Activated CD4-positive, alpha-beta T cell treated with anti-CD3 and anti-CD28 coated beads, Interleukin-2, amount 10 ng/mL, durations not matched to agents 7 days and 5 days (primary cell): ENCODE data around the gene ATXN2L. TPM values are rescaled to one million over a fixed set of nuclear protein-coding genes. Genes with fewer than 3 reads are reported as not detected.
"Not testable (repeated sequence)": the region's sequence is repeated elsewhere in the genome, so short reads cannot be mapped to it uniquely, and the experiment has no call there.

Experiments used
- CTCF ChIA-PET: fragments of 350-600 bp; sonication (Branson Sonifier 250); formaldehyde crosslinking; loops from one replicate; lab custom pipeline; 2021; ENCODE audit warnings: antibody characterized with exemption; lab: Charles Lee
- POLR2A ChIA-PET: fragments of 350-600 bp; sonication (Branson Sonifier 250); formaldehyde crosslinking; loops from one replicate; lab custom pipeline; 2021; ENCODE audit warnings: antibody characterized with exemption; lab: Charles Lee
- DNase-seq: peaks from one replicate; pipeline ENCODE4 v3.0.0-alpha.2; 2020
- H3K27ac Mint-ChIP-seq: one replicate; pipeline ENCODE4 v1.8.0; 2021; ENCODE audit warnings: mild to moderate bottlenecking, moderate library complexity, mixed read lengths
- H3K27me3 Mint-ChIP-seq: one replicate; pipeline ENCODE4 v1.8.0; 2021; ENCODE audit warnings: mixed read lengths
- H3K36me3 Mint-ChIP-seq: one replicate; pipeline ENCODE4 v1.8.0; 2021; ENCODE audit warnings: low read depth, mixed read lengths
- H3K4me1 Mint-ChIP-seq: one replicate; pipeline ENCODE4 v1.8.0; 2021; ENCODE audit warnings: mixed read lengths
- H3K4me3 Mint-ChIP-seq: one replicate; pipeline ENCODE4 v1.8.0; 2021; ENCODE audit warnings: mild to moderate bottlenecking, moderate library complexity, mixed read lengths
- H3K9me3 Mint-ChIP-seq: one replicate; pipeline ENCODE4 v1.8.0; 2021; ENCODE audit warnings: mixed read lengths
- total RNA-seq, 2 experiments: library from RNA; stranded (reverse); gene quantifications; one replicate each; pipeline ENCODE4 v1.2.3, GENCODE V29; 2021

ATXN2L gene
- 100 to 1,000 TPM; 257 to 265 TPM for total RNA-seq

- peak within 1 kb of the TSS; percentile 98 for H3K27ac Mint-ChIP-seq
- POLR2A ChIA-PET: interaction anchor here (0.6 to 1.0 kb wide), 5 partner anchors 24 to 236 kb away, joined by 3 to 4 read pairs (median 4); partner anchors contain the start of gene TUFM
- H3K27me3 Mint-ChIP-seq: no peaks in the 10 kb centered on the region
- H3K4me3 Mint-ChIP-seq: peak within 1 kb of the TSS; percentile 94
- DNase-seq: peak; percentile 92
- H3K36me3 Mint-ChIP-seq: peaks cover 42% of the 10 kb centered on the region
- H3K9me3 Mint-ChIP-seq: no peaks in the 10 kb centered on the region
- H3K4me1 Mint-ChIP-seq: peaks cover 43% of the 10 kb centered on the region
- CTCF ChIA-PET: interaction anchor here (0.6 to 3.3 kb wide), 4 partner anchors 16 to 35 kb away, joined by 3 to 9 read pairs (median 3); partner anchors contain the start of gene TUFM
Measured at GRCh38 chr16:28822520-28823290, at the start of gene ATXN2L. Gene ATXN2L (plus strand): TSS chr16:28822999. CDS start chr16:28823260, 261 bp downstream.

- H3K36me3 Mint-ChIP-seq, H3K27me3 Mint-ChIP-seq, POLR2A ChIA-PET, H3K9me3 Mint-ChIP-seq, H3K4me1 Mint-ChIP-seq, H3K27ac Mint-ChIP-seq, H3K4me3 Mint-ChIP-seq, CTCF ChIA-PET, DNase-seq: not testable (repeated sequence)
Measured at GRCh38 chr16:28781697-28782096, 41.1 kb upstream of the ATXN2L start.

GRCh38 chr16:28782357-28782756 lies 40.4 kb upstream of the ATXN2L start:
- POLR2A ChIA-PET, DNase-seq, H3K27ac Mint-ChIP-seq, H3K27me3 Mint-ChIP-seq, H3K4me1 Mint-ChIP-seq, H3K4me3 Mint-ChIP-seq, H3K36me3 Mint-ChIP-seq, CTCF ChIA-PET, H3K9me3 Mint-ChIP-seq: not testable (repeated sequence)

- DNase-seq: peak; percentile 87
- peak overlapping the region; percentile 61 for H3K4me3 Mint-ChIP-seq
- H3K9me3 Mint-ChIP-seq, H3K27me3 Mint-ChIP-seq, CTCF ChIA-PET, H3K27ac Mint-ChIP-seq, H3K4me1 Mint-ChIP-seq, H3K36me3 Mint-ChIP-seq, POLR2A ChIA-PET: not testable (repeated sequence)
Measured at GRCh38 chr16:28802235-28803019, 20.4 kb upstream of the ATXN2L start.

GRCh38 chr16:28807445-28808120 lies 15.2 kb upstream of the ATXN2L start:
- H3K9me3 Mint-ChIP-seq, DNase-seq, H3K4me3 Mint-ChIP-seq, H3K36me3 Mint-ChIP-seq, POLR2A ChIA-PET, CTCF ChIA-PET, H3K27ac Mint-ChIP-seq, H3K4me1 Mint-ChIP-seq, H3K27me3 Mint-ChIP-seq: not testable (repeated sequence)

- H3K4me3 Mint-ChIP-seq: no peak overlapping the region
- H3K9me3 Mint-ChIP-seq: no peaks in the 10 kb centered on the region
- POLR2A ChIA-PET: no interaction called here
Measured at GRCh38 chr16:28820016-28820415, 2.8 kb upstream of the ATXN2L start.

GRCh38 chr16:28820546-28820945 lies 2.3 kb upstream of the ATXN2L start:
- H3K9me3 Mint-ChIP-seq, H3K27ac Mint-ChIP-seq, H3K27me3 Mint-ChIP-seq, DNase-seq: not testable (repeated sequence)
- ChIA-PET CTCF (interaction anchor here (0.6 to 3.3 kb wide), 2 partner anchors 26 to 125 kb away, joined by 3 to 9 read pairs; partner anchors contain the start of gene TUFM), POLR2A (interaction anchor here (0.6 kb wide), 1 partner anchor 1237 kb away, joined by 5 read pairs; no protein-coding TSS in a partner anchor)
- Mint-ChIP-seq H3K36me3 (peaks cover 22% of the 10 kb centered on the region), H3K4me3 (peak overlapping the region; percentile 19), H3K4me1 (peaks cover 29% of the 10 kb centered on the region)

More at GRCh38 chr16:28820016-28820415, 2.8 kb upstream of the ATXN2L start:
- CTCF ChIA-PET: interaction anchor here (0.6 to 3.3 kb wide), 2 partner anchors 26 to 125 kb away, joined by 3 to 9 read pairs; partner anchors contain the start of gene TUFM
- Mint-ChIP-seq H3K27ac (no peak overlapping the region), H3K36me3 (peaks cover 16% of the 10 kb centered on the region), H3K4me1 (peaks cover 24% of the 10 kb centered on the region), H3K27me3 (no peaks in the 10 kb centered on the region)
- DNase-seq: no peak

- ChIA-PET POLR2A (interaction anchor here (0.6 to 1.0 kb wide), 3 partner anchors 66 to 237 kb away, joined by 3 to 4 read pairs (median 3); no protein-coding TSS in a partner anchor), CTCF (interaction anchor here (0.6 to 3.3 kb wide), 5 partner anchors 16 to 41 kb away, joined by 3 to 9 read pairs (median 3); partner anchors contain the start of gene TUFM)
- H3K4me3 Mint-ChIP-seq: peak overlapping the region; percentile 88
- DNase-seq: no peak
- peaks cover 43% of the 10 kb centered on the region for H3K4me1 Mint-ChIP-seq
- H3K27ac Mint-ChIP-seq: peak overlapping the region; percentile 92
- H3K27me3 Mint-ChIP-seq: no peaks in the 10 kb centered on the region
- H3K36me3 Mint-ChIP-seq: peaks cover 36% of the 10 kb centered on the region
- no peaks in the 10 kb centered on the region for H3K9me3 Mint-ChIP-seq
Measured at GRCh38 chr16:28821874-28822519, 802 bp upstream of the ATXN2L start.

- peak overlapping the region; percentile 98 for H3K27ac Mint-ChIP-seq
- no peaks in the 10 kb centered on the region for H3K9me3 Mint-ChIP-seq
- DNase-seq: no peak
- ChIA-PET POLR2A (interaction anchor here (0.6 to 1.0 kb wide), 5 partner anchors 23 to 121 kb away, joined by 3 to 4 read pairs (median 3); partner anchors contain the start of gene TUFM), CTCF (interaction anchor here (1.0 to 1.6 kb wide), 2 partner anchors 23 to 35 kb away, joined by 3 to 4 read pairs; partner anchors contain the start of gene TUFM)
- H3K4me1 Mint-ChIP-seq: peaks cover 43% of the 10 kb centered on the region
- no peaks in the 10 kb centered on the region for H3K27me3 Mint-ChIP-seq
- peaks cover 47% of the 10 kb centered on the region for H3K36me3 Mint-ChIP-seq
- H3K4me3 Mint-ChIP-seq: peak overlapping the region; percentile 94
Measured at GRCh38 chr16:28823291-28823872, 583 bp downstream of the ATXN2L start.

- H3K4me3 Mint-ChIP-seq: peak overlapping the region; percentile 94
- H3K9me3 Mint-ChIP-seq: no peaks in the 10 kb centered on the region
- DNase-seq: peak; percentile 96
- peak overlapping the region; percentile 98 for H3K27ac Mint-ChIP-seq
- H3K4me1 Mint-ChIP-seq: peaks cover 43% of the 10 kb centered on the region
- H3K36me3 Mint-ChIP-seq: peaks cover 52% of the 10 kb centered on the region
- ChIA-PET CTCF (interaction anchor here (1.0 kb wide), 1 partner anchor 22 kb away, joined by 4 read pairs; the partner anchor contains the start of gene TUFM), POLR2A (interaction anchor here (0.6 to 1.0 kb wide), 2 partner anchors 23 to 98 kb away, joined by 3 read pairs; no protein-coding TSS in a partner anchor)
- no peaks in the 10 kb centered on the region for H3K27me3 Mint-ChIP-seq
Measured at GRCh38 chr16:28823873-28824716, 1.3 kb downstream of the ATXN2L start.

- H3K36me3 Mint-ChIP-seq: peaks cover 56% of the 10 kb centered on the region
- POLR2A ChIA-PET: no interaction called here
- CTCF ChIA-PET: no interaction called here
Measured at GRCh38 chr16:28824717-28824973, 1.8 kb downstream of the ATXN2L start.

More at GRCh38 chr16:28824717-28824973, 1.8 kb downstream of the ATXN2L start:
- H3K4me3 Mint-ChIP-seq: peak overlapping the region; percentile 94
- no peaks in the 10 kb centered on the region for H3K9me3 Mint-ChIP-seq
- H3K27ac Mint-ChIP-seq: peak overlapping the region; percentile 98
- H3K4me1 Mint-ChIP-seq: peaks cover 43% of the 10 kb centered on the region
- DNase-seq: no peak
- H3K27me3 Mint-ChIP-seq: no peaks in the 10 kb centered on the region
